Measurements from ENCODE around the gene LFNG. TPM values are rescaled to one million over a fixed set of nuclear protein-coding genes. Genes with fewer than 3 reads are reported as not detected.

Gene LFNG
- total RNA-seq, 2 experiments from 2014 or later: 96.7 to 99.8 TPM

DNA sequence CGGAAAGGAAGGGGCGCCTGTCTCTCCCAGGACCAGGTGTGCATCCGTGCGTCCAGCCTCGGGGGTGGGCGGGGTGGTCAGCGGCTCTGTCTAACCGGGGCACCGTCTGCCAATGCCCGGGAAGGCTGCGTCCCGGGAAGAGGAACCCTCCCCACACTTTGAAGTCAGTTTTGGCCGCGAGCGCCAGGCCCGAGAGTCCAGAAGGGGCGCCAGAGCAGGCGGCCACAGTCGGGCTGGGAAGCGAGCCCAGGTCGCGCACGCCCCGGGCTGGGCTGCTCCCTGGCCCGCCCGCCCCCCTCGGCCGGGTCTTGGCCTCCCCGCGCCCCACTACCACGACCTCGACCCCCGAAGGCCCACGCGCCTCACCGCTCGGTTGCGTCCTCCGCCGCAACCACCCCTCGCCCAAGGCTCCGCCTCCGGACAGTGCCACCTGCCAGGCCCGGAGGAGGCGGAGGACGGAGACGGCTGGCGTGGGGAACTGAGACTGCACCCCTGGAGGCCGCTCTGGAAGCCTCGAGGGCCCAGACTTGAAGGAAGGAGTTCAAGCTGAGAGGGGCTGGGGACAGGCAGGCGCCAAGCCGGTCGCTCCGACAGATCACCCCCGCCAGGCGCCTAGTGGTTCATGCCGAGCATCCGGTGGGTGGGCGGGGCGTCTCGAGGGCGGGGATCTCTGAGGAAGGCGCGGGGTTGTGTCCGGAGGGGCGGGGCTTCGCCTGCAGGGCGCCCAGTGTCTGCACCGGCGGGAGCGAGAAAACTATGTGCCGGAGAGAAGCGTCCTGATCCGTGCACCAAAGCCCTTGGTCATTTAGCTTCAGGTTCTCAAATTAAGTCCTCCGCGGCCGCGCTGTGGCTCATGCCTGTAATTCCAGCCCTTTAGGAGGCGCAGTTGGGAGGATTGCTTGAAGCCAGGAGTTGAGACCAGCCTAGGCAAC is 35.8 kb downstream of the LFNG start, which contains the start of gene BRAT1:
TSS of gene BRAT1 (minus strand) at position 404 of the 932 bp plus-strand sequence. CDS start 1,093 bp downstream, outside the sequence.
- H3K9me3 Mint-ChIP-seq: no peaks in the 10 kb centered on the region
- Histone ChIP-seq H3K36me3 (ENCODE audit: insufficient read depth, low read length) (peaks cover 4% of the 10 kb centered on the region), H3K27ac (ENCODE audit: low read depth in 1 of 2, low read length in 2 of 2) (peak within 1 kb of the TSS; percentile 88 to 99), H3K4me1 (ENCODE audit: insufficient read depth, low read length) (peaks cover 55% of the 10 kb centered on the region), H3K27me3 (ENCODE audit: control insufficient read depth in 1 of 2, insufficient read depth in 2 of 2, low read length in 2 of 2) (no peaks in the 10 kb centered on the region), H3K9me3 (ENCODE audit: control insufficient read depth in 1 of 2, insufficient read depth in 1 of 2, low read length in 2 of 2) (no peaks in the 10 kb centered on the region), H3K4me3 (ENCODE audit: low read length) (peak within 1 kb of the TSS; percentile 84)
- no peaks in the 10 kb centered on the region for H3K27me3 Mint-ChIP-seq
- H3K36me3 Mint-ChIP-seq (ENCODE audit: low read depth): peaks cover 18% of the 10 kb centered on the region
- ChIA-PET CTCF (interaction anchor here (1.0 kb wide), 1 partner anchor 47 kb away, joined by 3 read pairs; no protein-coding TSS in a partner anchor), POLR2A (interaction anchor here (0.8 to 1.4 kb wide), 4 partner anchors 25 to 44 kb away, joined by 3 to 5 read pairs (median 3); no protein-coding TSS in a partner anchor)
- intact Hi-C loops (cut with DNase I, micrococcal nuclease): loop anchor here in 1 of 2 experiments (1.0 to 5.0 kb wide), 7 partner anchors 27 to 983 kb away; partner anchors contain the start of genes CHST12, EIF3B, LFNG and MAD1L1
- TF ChIP-seq CTCF (IDR thresholded peaks at IDR 0.05): peak; percentile 25
- DNase-seq: peak; percentile 91 to 99 (median 95)
- peak within 1 kb of the TSS; percentile 84 for H3K27ac Mint-ChIP-seq
- ATAC-seq (ENCODE audit: poor library complexity): peak; percentile 91
- peak within 1 kb of the TSS; percentile 94 for H3K4me3 Mint-ChIP-seq
- peaks cover 50% of the 10 kb centered on the region for H3K4me1 Mint-ChIP-seq (ENCODE audit: low read depth)

DNA sequence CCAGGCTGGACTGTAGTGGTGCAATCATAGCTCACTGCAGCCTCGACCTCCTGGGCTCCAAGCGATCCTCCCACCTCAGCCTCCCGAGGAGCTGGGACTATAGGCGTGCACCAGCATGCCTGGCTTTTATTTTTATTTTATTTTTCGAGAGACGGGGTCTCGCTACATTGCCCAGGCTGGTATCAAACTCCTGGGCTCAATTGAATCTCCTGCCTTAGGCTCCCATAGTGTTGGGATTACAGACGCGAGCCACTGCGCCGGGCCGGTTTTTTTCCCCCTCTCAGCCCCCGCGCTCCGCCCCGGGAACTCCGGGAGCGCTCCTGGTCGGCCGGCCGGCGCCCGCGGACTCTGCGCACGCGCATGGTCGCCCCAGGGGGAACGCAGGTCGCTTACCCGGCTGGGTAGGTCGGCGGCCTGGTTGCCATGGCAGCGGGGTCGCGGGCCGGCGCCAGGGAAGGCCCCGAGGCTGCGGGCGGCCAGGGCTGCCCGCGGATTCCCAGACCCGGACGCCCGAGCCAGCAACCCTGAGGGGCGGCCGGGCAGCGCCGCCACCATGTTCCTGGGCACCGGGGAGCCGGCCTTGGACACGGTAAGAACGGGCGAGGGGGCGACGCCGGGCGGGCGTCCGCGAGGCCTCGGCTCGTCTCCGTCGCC is 39.2 kb downstream of the LFNG start, which contains the start of gene IQCE:
TSS of gene IQCE (plus strand) at position 351 of the 654 bp plus-strand sequence. CDS start at position 554, 203 bp downstream.
- Histone ChIP-seq H3K36me3 (ENCODE audit: insufficient read depth, low read length) (no peaks in the 10 kb centered on the region), H3K9me3 (ENCODE audit: control insufficient read depth in 1 of 2, insufficient read depth in 1 of 2, low read length in 2 of 2) (no peaks in the 10 kb centered on the region), H3K27me3 (ENCODE audit: control insufficient read depth in 1 of 2, insufficient read depth in 2 of 2, low read length in 2 of 2) (no peaks in the 10 kb centered on the region), H3K27ac (ENCODE audit: low read depth in 1 of 2, low read length in 2 of 2) (peak within 1 kb of the TSS in 1 of 2 donors; percentile 29), H3K4me1 (ENCODE audit: insufficient read depth, low read length) (peaks cover 39% of the 10 kb centered on the region), H3K4me3 (ENCODE audit: low read length) (peak within 1 kb of the TSS; percentile 62)
- DNase-seq (peak; percentile 78 to 93 (median 89)), ATAC-seq (ENCODE audit: poor library complexity) (peak; percentile 36)
- no peak for TF ChIP-seq CTCF (IDR thresholded peaks at IDR 0.05)
- H3K27ac Mint-ChIP-seq: peak within 1 kb of the TSS; percentile 36
- H3K27me3 Mint-ChIP-seq: no peaks in the 10 kb centered on the region
- H3K4me3 Mint-ChIP-seq: peak within 1 kb of the TSS; percentile 88
- no peaks in the 10 kb centered on the region for H3K9me3 Mint-ChIP-seq
- peaks cover 33% of the 10 kb centered on the region for H3K4me1 Mint-ChIP-seq (ENCODE audit: low read depth)
- intact Hi-C loops (cut with DNase I, micrococcal nuclease): loop anchor here (2.0 to 5.0 kb wide), 5 partner anchors 50 to 986 kb away; partner anchors contain the start of genes CHST12 (in 1 of the 2), EIF3B (in 1 of the 2), MAD1L1 (in 1 of the 2) and PSMG3 (in 1 of the 2)
- CTCF ChIA-PET: interaction anchor here (0.9 to 1.3 kb wide), 2 partner anchors 12 to 90 kb away, joined by 3 read pairs; no protein-coding TSS in a partner anchor
- H3K36me3 Mint-ChIP-seq (ENCODE audit: low read depth): no peaks in the 10 kb centered on the region
- POLR2A ChIA-PET: interaction anchor here (1.0 to 1.5 kb wide), 3 partner anchors 31 to 72 kb away, joined by 3 to 5 read pairs (median 5); no protein-coding TSS in a partner anchor
